HL-60 (cell line): Measurements from ENCODE around the gene CIB4.

Experiments used
- CTCF ChIP-seq: IDR thresholded peaks from one replicate; pipeline ENCODE4 v1.5.1; 2011; ENCODE audit warnings: low read length, control low read depth, inconsistent platforms; ENCODE audit not compliant: insufficient read depth
- POLR2AphosphoS5 ChIP-seq: IDR thresholded peaks from 2 replicates; pipeline ENCODE4 v1.6.1; 2012; ENCODE audit warnings: low read depth
- REST ChIP-seq: IDR thresholded peaks from 2 replicates; pipeline ENCODE4 v1.6.1; 2012; ENCODE audit warnings: low read depth; ENCODE audit not compliant: insufficient replicate concordance
- SPI1 ChIP-seq: IDR thresholded peaks from 2 replicates; pipeline ENCODE4 v1.6.1; 2012; ENCODE audit warnings: low read depth, mild to moderate bottlenecking, borderline replicate concordance

- TF ChIP-seq CTCF (no peak), POLR2AphosphoS5 (no peak), SPI1 (no peak), REST (no peak)
Measured at GRCh38 chr2:26541401-26542193, 99.6 kb downstream of the CIB4 start.
